SK-MEL-5 (cell line): ENCODE results near the gene ABCC6. TPM values are rescaled to one million over a fixed set of nuclear protein-coding genes. Genes with fewer than 3 reads are reported as not detected.
"Not testable (repeated sequence)": the region's sequence is repeated elsewhere in the genome, so short reads cannot be mapped to it uniquely, and the experiment has no call there.

Source experiments
- DNase-seq: peaks from one replicate; pipeline ENCODE4 v3.0.0-alpha.2; 2016; ENCODE audit warnings: low read depth, low spot score
- in situ Hi-C: cut with HindIII; loops from 2 replicates; pipeline ENCODE4 v1.10.0; 2016; ENCODE audit warnings: low sequenced_read_pairs, high pct_unique_total_duplicates, low pct_unique_long_range_greater_than_20kb
- total RNA-seq: library from RNA; depleted of rRNA; stranded (reverse); fragments of >200 nt; shearing (Covaris generic); gene quantifications from 2 replicates; pipeline ENCODE4 v1.2.3, GENCODE V29; 2014

Gene ABCC6
- total RNA-seq, 1 experiment from 2014 or later, result not detected

GRCh38 chr16:16201880-16202279 is 21.4 kb downstream of the ABCC6 start:
- DNase-seq, result not testable (repeated sequence)

GRCh38 chr16:16200391-16200790 is 22.9 kb downstream of the ABCC6 start:
- in situ Hi-C loops, DNase-seq: not testable (repeated sequence)

More at GRCh38 chr16:16201880-16202279, 21.4 kb downstream of the ABCC6 start:
- in situ Hi-C loops, result not testable (repeated sequence)

GRCh38 chr16:16199428-16199827 is 23.9 kb downstream of the ABCC6 start:
- in situ Hi-C loops, DNase-seq: not testable (repeated sequence)

GRCh38 chr16:16197966-16198365 is 25.3 kb downstream of the ABCC6 start:
- in situ Hi-C loops, result no loop called here

GRCh38 chr16:16197331-16197730 is 26.0 kb downstream of the ABCC6 start:
- in situ Hi-C loops, result no loop called here
- DNase-seq, result no peak

More at GRCh38 chr16:16197966-16198365, 25.3 kb downstream of the ABCC6 start:
- DNase-seq, result no peak

- DNase-seq, result no peak
- in situ Hi-C loops, result no loop called here
Measured at GRCh38 chr16:16196099-16196498, 27.2 kb downstream of the ABCC6 start.

GRCh38 chr16:16191493-16192167 is 31.7 kb downstream of the ABCC6 start:
- in situ Hi-C loops, result no loop called here
- no peak for DNase-seq

GRCh38 chr16:16190966-16191365 is 32.3 kb downstream of the ABCC6 start:
- DNase-seq, in situ Hi-C loops: not testable (repeated sequence)

- in situ Hi-C loops, result no loop called here
- no peak for DNase-seq
Measured at GRCh38 chr16:16190546-16190945, 32.7 kb downstream of the ABCC6 start.

GRCh38 chr16:16189842-16190241 is 33.5 kb downstream of the ABCC6 start:
- in situ Hi-C loops, result no loop called here
- no peak for DNase-seq

GRCh38 chr16:16188827-16189226 is 34.5 kb downstream of the ABCC6 start:
- no peak for DNase-seq
- in situ Hi-C loops, result no loop called here

GRCh38 chr16:16186820-16187219 is 36.5 kb downstream of the ABCC6 start:
- in situ Hi-C loops, result no loop called here

GRCh38 chr16:16185095-16185494 is 38.2 kb downstream of the ABCC6 start:
- in situ Hi-C loops, result no loop called here
- no peak for DNase-seq

More at GRCh38 chr16:16186820-16187219, 36.5 kb downstream of the ABCC6 start:
- DNase-seq, result no peak

- DNase-seq, result no peak
- in situ Hi-C loops, result no loop called here
Measured at GRCh38 chr16:16184594-16184993, 38.7 kb downstream of the ABCC6 start.

GRCh38 chr16:16183562-16183961 is 39.7 kb downstream of the ABCC6 start:
- DNase-seq, result peak; percentile 20
- in situ Hi-C loops, result no loop called here

GRCh38 chr16:16182918-16183317 is 40.4 kb downstream of the ABCC6 start:
- in situ Hi-C loops, result no loop called here

GRCh38 chr16:16181748-16182147 is 41.5 kb downstream of the ABCC6 start:
- DNase-seq, in situ Hi-C loops: not testable (repeated sequence)

More at GRCh38 chr16:16182918-16183317, 40.4 kb downstream of the ABCC6 start:
- DNase-seq, result no peak

GRCh38 chr16:16178455-16179162 is 44.7 kb downstream of the ABCC6 start:
- in situ Hi-C loops, result no loop called here
- no peak for DNase-seq

- in situ Hi-C loops, result no loop called here
- no peak for DNase-seq
Measured at GRCh38 chr16:16176328-16176727, 47.0 kb downstream of the ABCC6 start.
